NCI-H748 (cell line): Measurements from ENCODE around the gene F7.
A peak's percentile ranks its signal among the peaks of the same experiment; 100 is the strongest.
"Not testable (repeated sequence)": the region's sequence is repeated elsewhere in the genome, so short reads cannot be mapped to it uniquely, and the experiment has no call there.

ENCODE experiments used
- DNase-seq: peaks from one replicate; lab custom pipeline; 2025; ENCODE audit not compliant: unreplicated experiment; lab: John Stamatoyannopoulos, UW

Gene F7

DNA sequence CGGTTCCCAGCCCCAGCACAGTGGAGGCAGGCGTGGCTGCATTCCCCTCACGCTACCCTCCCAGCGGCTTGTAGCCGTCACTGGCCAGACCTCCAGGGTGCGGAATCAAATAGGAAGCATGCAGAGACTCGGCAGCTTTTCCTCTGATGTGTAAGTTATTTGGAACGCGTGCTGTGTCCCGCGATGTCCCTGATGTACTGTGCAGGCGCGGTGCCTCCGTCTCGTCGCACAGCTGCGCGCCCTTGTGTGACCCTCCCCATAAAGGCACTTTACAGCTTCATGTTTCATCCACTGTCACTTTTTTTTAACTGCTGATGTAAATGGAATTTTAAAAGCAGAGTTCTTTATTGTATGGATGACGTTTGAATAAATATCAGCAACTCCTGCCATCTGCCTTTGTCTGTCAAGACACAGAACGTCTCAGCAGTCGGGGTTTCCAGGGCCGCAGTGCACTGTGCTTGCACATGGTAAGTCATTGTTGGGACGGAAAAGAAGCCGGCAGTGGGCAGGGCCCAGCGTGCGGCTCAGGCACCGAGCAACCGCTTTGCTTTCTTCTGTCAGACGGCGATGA is 7.3 kb upstream of the F7 start:
- DNase-seq = peak; percentile 15

DNA sequence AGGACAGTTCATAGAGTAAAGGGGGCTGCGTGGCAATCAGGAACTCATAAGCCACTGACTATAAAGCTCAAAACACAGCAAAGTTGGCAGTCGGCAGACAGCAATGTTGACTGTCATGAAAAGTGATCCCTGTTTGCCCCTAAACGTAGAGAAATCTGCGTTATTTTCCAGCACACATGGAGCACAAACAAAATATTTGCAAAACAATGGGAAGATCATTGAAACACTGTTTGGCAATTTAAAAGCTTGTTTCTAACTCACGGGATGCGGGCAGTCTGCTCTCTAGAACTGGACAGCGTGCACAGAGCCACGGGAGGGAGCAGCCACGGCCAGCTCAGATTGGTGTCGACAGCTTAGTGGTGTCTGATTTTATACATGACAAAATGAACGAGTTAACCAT is 6.4 kb upstream of the F7 start:
- DNase-seq = no peak

DNA sequence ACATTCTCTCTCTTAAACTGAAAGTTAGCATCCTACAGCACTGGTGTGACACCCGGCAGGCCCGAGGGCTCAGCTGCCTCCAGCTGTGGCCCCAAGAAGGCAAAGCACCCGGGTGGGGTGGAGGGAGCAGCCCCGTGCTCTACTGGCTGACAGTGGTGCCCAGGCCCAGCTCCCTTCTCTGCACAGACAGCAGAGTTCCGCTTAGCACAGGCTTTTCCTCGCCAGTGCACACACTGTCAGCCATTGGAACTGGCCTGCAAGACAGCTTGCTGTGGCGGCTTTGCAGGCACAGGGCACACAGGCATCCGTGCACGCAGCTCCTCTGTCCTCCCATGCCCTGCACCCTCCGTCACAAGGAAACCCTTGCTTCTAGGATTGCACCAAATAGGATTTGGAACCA is 3.3 kb upstream of the F7 start:
- DNase-seq = not testable (repeated sequence)

DNA sequence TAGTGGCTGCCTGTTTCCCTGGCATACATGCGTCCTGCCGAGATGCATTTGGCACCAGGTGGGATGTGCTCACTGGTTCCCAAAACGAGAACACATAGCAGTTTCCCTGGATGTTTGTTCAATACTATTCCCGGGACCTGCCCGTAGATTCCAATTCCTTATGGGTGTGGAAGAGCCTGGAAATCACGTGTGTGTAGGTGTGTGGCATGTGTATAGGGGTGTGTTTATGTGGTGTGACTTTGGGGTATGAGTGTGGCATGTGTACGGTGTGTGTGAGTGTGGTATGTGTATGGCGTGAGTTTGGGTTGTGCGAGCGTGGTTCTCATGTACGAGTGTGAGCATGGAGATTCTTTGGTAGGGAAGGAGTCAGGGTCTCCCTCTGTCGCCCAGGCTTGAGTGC is 2.9 kb upstream of the F7 start:
- DNase-seq = no peak

DNA sequence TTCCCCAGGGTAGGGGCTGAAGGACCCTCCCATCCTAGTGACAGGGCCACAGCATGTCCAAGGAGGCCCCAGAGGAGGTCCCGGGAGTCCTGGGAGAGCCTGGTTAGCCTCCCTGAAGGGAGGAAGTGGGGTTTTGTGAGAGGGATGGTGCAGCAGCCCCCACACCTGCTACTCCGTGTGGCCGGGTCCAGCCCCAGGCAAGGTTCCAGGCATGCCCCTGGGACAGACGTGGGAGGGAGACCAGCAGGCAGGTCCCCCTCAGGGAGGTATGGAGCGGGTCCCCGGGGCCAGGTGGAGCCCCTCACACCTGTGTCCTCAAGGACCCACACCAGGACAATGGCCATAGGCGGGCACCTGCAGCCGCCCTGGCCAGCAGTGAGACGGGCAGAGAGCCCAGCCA is 1.9 kb upstream of the F7 start:
- DNase-seq = no peak

DNA sequence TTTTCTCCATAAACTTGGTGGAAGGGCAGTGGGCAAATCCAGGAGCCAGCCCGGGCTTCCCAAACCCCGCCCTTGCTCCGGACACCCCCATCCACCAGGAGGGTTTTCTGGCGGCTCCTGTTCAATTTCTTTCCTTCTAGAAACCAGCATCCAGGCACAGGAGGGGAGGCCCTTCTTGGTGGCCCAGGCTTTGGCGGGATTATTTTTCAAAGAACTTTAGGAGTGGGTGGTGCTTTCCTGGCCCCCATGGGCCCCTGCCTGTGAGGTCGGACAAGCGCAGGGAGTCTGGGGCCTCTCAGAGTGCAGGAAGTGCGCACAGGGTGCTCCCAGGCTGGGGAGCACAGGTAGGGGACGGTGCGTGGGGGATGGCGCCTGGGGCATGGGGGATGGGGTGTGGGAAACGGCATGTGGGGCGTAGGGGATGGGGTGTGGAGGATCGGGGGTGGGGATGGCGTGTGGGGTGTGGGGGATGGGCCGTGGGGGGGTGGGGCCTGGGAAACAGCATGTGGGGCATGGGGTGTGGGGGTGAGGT is 396 bp downstream of the F7 start:
- DNase-seq = no peak

DNA sequence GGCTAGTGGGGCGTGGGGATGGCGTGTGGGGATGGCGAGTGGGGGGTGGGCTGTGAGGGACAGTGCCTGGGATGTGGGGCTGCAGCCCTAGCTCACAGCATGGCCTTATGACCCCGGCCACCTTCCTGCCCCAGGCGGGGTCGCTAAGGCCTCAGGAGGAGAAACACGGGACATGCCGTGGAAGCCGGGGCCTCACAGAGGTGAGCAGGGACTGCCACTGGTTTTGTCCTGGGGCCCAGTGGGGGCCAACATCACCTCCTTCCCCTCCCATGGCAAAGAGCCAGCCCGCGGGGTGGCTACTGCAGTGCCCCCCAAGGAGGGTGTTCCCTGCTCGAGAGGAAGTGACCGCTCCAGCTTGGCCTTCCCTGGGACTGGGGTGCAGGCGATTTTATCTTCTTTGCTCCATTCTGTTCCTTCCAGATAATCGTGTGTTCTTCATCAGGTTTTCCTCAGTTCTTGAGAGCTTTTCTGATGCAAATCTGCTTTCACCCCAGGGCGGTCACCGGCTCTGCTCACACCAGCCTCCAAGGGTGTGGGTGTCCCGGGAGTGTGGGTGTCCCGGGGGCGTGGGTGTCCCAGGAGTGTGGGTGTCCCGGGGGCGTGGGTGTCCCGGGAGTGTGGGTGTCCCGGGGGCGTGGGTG is 1.2 kb downstream of the F7 start:
- peak; percentile 11 for DNase-seq

DNA sequence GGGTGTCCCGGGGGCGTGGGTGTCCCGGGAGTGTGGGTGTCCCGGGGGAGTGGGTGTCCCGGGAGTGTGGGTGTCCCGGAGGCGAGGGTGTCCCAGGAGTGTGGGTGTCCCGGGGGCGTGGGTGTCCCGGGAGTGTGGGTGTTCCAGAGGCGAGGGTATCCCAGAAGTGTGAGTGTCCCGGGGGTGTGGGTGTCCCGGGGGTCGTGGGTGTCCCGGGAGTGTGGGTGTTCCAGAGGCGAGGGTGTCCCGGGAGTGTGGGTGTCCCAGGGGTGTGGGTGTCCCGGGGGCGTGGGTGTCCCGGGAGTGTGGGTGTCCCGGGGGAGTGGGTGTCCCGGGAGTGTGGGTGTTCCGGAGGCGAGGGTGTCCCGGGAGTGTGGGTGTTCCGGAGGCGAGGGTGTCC is 2.9 kb downstream of the F7 start:
- DNase-seq = not testable (repeated sequence)

DNA sequence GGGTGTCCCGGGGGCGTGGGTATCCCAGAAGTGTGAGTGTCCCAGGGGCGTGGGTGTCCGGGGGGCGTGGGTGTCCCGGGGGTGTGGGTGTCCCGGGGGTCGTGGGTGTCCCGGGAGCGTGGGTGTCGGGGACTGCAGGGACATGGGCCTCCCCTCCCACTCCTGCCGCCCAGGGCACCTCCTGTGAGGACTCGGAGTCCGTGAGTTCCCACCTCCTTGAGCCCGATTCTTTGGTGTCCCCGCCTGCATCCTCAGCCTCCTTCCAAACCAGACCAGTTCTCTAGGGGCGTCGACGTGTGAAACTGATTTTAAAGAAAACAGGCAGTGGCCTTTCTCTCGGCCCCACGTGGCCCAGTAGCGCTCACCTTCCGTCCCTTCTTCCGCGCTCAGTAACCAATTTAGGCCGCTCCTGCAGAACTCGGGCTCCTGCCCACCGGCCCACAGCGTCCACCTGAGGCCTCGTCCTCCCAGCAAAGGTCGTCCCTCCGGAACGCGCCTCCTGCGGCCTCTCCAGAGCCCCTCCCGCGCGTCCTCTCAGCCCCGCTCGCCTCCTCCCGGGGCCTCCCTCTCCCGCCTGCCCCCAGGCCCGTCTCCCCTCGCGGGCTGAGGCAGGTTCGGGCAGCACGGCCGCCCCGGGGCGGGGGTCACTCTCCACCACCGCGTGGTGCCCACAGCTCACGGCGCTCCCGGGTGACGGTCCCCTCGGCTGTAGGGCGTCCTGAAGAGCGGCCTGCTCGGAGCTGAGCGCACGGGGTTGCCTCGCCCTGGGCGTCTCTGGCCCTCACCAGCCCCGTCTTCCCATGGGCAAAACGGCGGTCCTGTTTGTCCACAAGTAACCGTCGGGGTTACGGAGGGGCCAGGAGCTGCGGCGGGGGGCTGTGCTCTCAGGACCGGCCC is 3.8 kb downstream of the F7 start:
- no peak for DNase-seq

DNA sequence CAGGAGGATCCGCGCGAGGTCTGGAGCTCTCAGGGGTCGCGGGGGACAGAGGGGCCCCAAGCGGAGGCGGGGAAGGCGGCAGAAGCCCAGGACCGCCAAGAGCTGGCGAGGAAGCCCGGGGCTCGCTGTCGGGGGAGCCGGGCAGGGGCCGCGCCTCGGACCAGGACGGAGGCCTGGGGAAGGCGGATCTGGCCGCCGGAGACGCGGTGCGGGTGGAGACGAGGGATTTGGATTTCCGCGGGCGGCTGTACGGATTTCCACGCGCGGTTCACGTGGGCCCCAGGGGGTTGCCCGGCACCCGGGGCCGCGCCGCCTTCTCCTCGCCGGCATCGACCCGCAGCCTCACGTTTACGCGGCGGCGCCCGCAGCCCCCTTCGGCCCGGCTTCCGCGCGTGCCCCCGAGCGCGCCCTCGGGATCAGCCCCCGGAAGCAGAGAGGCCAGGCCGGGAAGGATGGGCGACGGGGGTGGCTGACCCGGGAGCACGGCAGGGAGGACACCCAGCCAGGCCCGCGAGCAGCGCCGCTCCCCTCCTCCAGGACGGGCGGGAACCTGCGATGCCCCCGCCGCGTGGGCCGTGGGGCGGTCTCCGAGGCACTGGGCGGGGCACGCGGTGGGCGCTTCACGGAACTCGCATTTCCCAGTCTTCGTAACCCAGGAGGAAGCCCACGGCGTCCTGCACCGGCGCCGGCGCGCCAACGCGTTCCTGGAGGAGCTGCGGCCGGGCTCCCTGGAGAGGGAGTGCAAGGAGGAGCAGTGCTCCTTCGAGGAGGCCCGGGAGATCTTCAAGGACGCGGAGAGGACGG is 4.7 kb downstream of the F7 start:
- DNase-seq = peak; percentile 37

DNA sequence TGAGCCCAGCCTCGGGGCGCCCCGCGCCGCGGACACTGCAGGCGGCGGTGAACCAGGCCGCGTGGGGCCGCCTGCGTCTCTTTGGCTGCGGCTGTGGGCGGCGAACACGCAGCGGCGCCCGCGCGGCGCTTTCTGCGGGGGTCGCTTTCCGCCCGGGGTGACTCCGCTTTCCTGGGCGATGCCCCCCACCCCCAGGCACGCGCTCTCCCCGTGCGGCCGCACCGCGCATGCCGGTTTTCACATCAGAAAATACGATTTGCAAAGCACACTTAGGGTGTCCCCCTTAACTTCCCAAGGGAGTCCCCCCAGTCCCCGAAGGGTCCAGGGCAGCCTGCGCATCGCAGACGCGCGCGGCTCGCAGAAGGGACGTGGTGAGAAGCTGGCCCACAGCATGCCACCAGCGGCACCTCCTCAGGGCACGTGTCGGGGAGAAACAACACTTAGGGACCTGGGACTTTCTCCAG is 5.3 kb downstream of the F7 start:
- DNase-seq = no peak

DNA sequence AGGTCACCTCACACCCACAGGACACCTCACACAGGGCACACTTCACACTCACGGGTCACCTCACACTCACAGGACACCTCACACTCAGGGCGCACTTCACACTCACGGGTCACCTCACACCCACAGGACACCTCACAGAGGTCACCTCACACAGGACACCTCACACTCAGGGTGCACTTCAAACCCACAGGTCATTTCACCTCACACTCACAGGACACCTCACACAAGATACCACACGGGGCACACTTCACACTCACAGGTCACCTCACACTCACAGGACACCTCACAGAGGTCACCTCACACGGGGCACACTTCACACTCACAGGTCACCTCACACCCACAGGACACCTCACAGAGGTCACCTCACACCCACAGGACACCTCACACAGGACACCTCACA is 6.2 kb downstream of the F7 start:
- not testable (repeated sequence) for DNase-seq

DNA sequence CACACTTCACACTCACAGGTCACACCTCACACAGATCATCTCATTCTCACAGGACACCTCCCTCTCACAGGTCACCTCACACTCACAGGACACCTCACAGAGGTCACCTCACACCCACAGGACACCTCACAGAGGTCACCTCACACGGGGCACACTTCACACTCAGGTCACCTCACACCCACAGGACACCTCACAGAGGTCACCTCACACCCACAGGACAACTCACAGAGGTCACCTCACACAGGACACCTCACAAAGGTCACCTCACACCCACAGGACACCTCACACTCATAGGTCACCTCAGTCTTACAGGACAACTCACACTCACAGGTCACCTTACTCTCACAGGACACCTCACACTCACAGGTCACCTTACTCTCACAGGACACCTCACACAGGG is 6.9 kb downstream of the F7 start:
- DNase-seq = not testable (repeated sequence)

DNA sequence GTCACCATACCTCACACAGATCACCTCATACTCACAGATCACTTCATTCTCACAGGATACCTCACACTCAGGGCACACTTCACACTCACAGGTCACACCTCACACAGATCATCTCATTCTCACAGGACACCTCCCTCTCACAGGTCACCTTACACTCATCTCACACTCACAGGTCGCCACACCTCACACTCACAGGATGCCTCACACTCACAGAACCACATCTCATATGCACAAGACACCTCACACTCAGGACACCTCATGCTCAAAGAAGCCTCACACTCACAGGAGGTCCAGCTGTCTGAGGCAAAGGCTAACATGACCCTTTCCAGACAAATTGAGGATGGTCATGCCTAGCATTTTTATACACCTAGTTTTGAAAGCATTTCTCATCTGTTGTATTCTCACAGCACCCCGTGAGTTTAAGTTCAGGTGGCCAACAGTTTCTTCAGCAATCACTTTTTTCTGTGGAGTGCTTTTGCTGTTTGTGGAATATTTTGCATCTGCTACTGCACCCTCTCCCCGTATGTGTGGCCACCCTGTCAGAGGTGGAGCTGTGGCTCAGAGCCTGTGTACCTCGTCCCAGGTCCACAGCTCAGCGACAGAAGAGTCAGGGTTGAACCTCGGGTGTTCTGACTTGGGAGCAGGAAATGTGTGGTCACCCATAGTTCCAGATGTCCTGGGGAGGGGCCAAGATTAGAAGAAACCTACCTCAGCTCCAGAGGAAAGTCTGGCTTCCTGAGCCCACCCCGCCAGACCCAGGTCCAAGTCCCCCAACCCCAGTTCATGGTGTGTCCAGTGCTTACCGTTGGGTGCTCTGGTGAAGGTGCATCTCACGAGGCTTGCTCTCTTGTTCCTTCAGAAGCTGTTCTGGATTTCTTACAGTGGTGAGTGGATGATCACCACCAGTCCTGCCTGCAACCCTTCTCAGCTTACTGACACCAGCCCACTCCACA is 7.6 kb downstream of the F7 start:
- no peak for DNase-seq

DNA sequence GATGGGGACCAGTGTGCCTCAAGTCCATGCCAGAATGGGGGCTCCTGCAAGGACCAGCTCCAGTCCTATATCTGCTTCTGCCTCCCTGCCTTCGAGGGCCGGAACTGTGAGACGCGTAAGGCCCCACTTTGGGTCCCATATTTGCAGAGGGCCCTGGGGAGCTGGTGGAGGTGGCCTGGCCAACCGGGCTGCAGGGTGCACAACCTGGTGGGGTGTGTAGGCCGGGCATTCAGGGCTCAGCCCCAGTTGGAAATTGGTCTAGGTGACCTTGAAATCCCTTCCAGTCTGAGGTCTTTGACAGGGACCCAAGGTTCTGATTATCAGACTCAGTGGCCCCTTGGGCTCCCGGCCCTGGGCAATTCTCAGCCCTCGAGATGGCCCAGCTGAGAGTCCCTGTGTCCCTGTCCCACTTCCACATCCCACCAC is 8.3 kb downstream of the F7 start:
- no peak for DNase-seq

DNA sequence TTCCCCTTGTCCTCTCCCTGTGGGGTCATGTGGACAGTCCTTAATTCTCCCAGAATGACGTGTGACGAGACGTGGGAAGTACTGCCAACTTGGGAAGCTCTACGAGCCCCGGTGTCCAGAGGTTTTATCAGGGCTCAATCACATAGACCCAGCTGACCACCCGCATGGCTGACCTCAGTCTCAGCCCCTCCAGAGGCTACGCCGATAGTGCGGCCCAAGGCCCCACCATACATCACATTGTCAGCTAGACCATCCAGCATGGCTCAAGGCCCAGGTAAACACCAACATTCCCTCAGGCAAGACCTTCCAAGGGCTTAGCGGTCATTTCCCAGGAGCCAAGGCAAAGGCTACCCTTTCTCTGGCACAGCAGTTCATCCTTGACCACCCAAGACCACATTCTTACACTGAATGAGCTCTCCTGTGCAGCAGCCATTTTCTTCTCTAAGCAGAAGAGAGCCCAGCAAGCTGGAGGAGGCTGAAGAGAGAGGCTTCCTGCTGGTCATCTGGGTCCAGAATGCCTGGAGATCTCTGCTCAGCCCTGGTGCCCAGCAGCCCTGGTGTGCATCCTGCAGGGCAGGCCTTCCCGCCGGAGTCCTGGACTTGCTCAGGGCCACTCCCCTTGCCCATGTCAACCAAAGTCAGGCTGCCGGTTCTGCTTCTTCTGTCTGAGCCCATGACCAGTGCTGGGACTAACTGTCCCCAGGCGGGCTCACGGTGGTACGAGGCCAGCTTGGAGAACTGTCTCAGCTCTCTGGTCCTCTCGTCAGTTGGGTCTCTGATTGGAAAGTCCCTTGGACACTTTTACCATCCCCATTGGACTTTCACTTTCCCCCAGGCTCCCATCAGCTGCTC is 9.1 kb downstream of the F7 start:
- DNase-seq = no peak

DNA sequence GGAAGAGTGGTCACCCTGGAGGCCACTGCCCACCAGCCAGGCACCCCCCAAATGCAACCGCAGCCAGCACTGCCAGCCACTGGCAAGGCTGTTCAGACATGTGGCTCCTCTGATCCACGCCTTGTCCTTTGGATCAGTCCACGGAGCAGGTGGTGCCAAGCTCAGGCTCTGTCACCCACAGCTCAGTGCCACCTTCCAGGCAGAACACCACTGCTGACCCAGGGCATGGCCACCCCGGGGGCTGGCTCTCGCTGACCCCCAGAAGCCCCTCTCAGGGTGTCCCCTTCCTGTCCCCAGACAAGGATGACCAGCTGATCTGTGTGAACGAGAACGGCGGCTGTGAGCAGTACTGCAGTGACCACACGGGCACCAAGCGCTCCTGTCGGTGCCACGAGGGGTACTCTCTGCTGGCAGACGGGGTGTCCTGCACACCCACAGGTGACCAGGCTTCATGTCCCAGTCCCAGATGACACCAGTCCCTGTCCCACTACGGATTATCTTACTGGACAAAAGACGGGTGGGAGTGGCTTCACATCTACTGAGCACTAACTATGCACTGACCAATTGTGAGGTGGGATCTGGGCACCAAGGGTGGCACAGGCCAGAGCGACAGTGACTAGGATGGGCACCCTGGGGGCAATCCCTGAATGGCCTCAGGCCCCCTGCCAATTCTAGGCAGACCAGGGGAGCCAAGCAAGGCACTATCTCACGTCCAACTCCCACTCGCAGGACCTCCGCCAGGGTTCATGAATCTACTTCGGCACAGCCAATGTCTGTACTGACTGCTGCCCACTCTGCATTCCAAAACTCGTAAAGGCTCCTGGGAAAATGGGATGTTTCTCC is 10.0 kb downstream of the F7 start:
- DNase-seq = no peak

DNA sequence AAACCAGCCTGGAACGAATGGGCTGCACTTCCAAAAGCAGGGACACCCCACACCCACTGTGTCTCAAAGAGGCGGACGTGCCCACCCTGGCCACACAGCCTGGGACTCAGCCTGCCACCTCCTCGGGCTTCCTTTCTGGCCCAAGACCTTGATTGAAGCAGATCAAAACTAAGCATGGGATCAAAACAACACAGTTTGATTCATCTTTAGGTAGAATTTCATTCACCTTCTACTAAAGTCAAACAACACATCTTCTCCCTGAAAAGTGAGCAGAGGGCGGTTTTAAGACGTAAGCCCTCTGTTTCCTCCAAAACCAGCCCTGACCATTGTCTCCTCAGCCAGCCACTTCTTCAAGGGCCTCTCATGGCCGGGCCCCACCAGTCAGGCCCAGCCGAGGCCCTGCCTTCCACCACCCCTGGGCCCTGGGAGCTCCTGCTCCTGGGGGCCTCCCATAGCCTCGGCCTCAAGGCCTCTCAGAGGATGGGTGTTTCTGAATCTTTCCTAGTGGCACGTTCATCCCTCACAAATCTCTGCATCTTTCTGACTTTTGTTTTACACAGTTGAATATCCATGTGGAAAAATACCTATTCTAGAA is 10.7 kb downstream of the F7 start:
- no peak for DNase-seq
